ENCODE measurements around the gene GSK3A. TPM values are rescaled to one million over a fixed set of nuclear protein-coding genes. Genes with fewer than 3 reads are reported as not detected.
A peak's percentile ranks its signal among the peaks of the same experiment; 100 is the strongest.

GSK3A gene
- total RNA-seq, 1 donor from 2014 or later: 54.7 TPM

GRCh38 chr19:42233106-42233505 is 9.3 kb downstream of the GSK3A start:
- no peak overlapping the region for H3K27ac Mint-ChIP-seq
- H3K36me3 Mint-ChIP-seq (ENCODE audit: insufficient read depth): peaks cover 29% of the 10 kb centered on the region
- H3K27me3 Mint-ChIP-seq: no peaks in the 10 kb centered on the region
- no peaks in the 10 kb centered on the region for H3K4me1 Mint-ChIP-seq (ENCODE audit: low read depth)
- no peak for TF ChIP-seq CTCF (IDR thresholded peaks at IDR 0.05; ENCODE audit: unreplicated experiment)
- H3K4me3 Mint-ChIP-seq (ENCODE audit: low read depth): no peak overlapping the region
- H3K9me3 Mint-ChIP-seq (ENCODE audit: low read depth): no peaks in the 10 kb centered on the region
- no peak for DNase-seq (ENCODE audit: low spot score, unreplicated experiment)

- Mint-ChIP-seq H3K36me3 (ENCODE audit: insufficient read depth) (peaks cover 29% of the 10 kb centered on the region), H3K27ac (no peak overlapping the region)
These were observed 10.0 kb downstream of the GSK3A start for GRCh38 chr19:42232435-42232834.

GRCh38 chr19:42230571-42230970 is 11.8 kb downstream of the GSK3A start:
- Mint-ChIP-seq H3K36me3 (ENCODE audit: insufficient read depth) (peaks cover 29% of the 10 kb centered on the region), H3K9me3 (ENCODE audit: low read depth) (no peaks in the 10 kb centered on the region), H3K4me3 (ENCODE audit: low read depth) (no peak overlapping the region)

More at GRCh38 chr19:42232435-42232834, 10.0 kb downstream of the GSK3A start:
- no peaks in the 10 kb centered on the region for H3K9me3 Mint-ChIP-seq (ENCODE audit: low read depth)
- DNase-seq (ENCODE audit: low spot score, unreplicated experiment): no peak
- TF ChIP-seq CTCF (IDR thresholded peaks at IDR 0.05; ENCODE audit: unreplicated experiment): no peak
- no peak overlapping the region for H3K4me3 Mint-ChIP-seq (ENCODE audit: low read depth)
- H3K27me3 Mint-ChIP-seq: no peaks in the 10 kb centered on the region
- no peaks in the 10 kb centered on the region for H3K4me1 Mint-ChIP-seq (ENCODE audit: low read depth)

GRCh38 chr19:42229855-42230351 is 12.5 kb downstream of the GSK3A start:
- H3K36me3 Mint-ChIP-seq (ENCODE audit: insufficient read depth): peaks cover 25% of the 10 kb centered on the region
- TF ChIP-seq CTCF (IDR thresholded peaks at IDR 0.05; ENCODE audit: unreplicated experiment): no peak
- DNase-seq (ENCODE audit: low spot score, unreplicated experiment): no peak
- no peaks in the 10 kb centered on the region for H3K9me3 Mint-ChIP-seq (ENCODE audit: low read depth)
- H3K4me1 Mint-ChIP-seq (ENCODE audit: low read depth): no peaks in the 10 kb centered on the region
- H3K27ac Mint-ChIP-seq: peak overlapping the region; percentile 79
- H3K27me3 Mint-ChIP-seq: no peaks in the 10 kb centered on the region
- no peak overlapping the region for H3K4me3 Mint-ChIP-seq (ENCODE audit: low read depth)

More at GRCh38 chr19:42230571-42230970, 11.8 kb downstream of the GSK3A start:
- no peak for DNase-seq (ENCODE audit: low spot score, unreplicated experiment)
- no peaks in the 10 kb centered on the region for H3K27me3 Mint-ChIP-seq
- H3K4me1 Mint-ChIP-seq (ENCODE audit: low read depth): no peaks in the 10 kb centered on the region
- no peak overlapping the region for H3K27ac Mint-ChIP-seq
- TF ChIP-seq CTCF (IDR thresholded peaks at IDR 0.05; ENCODE audit: unreplicated experiment): no peak

GRCh38 chr19:42229301-42229854 is 13.0 kb downstream of the GSK3A start:
- Mint-ChIP-seq H3K9me3 (ENCODE audit: low read depth) (no peaks in the 10 kb centered on the region), H3K4me3 (ENCODE audit: low read depth) (no peak overlapping the region), H3K4me1 (ENCODE audit: low read depth) (no peaks in the 10 kb centered on the region), H3K27me3 (no peaks in the 10 kb centered on the region), H3K36me3 (ENCODE audit: insufficient read depth) (peaks cover 26% of the 10 kb centered on the region), H3K27ac (peak overlapping the region; percentile 79)
- DNase-seq (ENCODE audit: low spot score, unreplicated experiment): no peak
- TF ChIP-seq CTCF (IDR thresholded peaks at IDR 0.05; ENCODE audit: unreplicated experiment): no peak
